Kasumi-1 (cell line): ENCODE results near the gene SLC12A7.
"Not testable (repeated sequence)": the region's sequence is repeated elsewhere in the genome, so short reads cannot be mapped to it uniquely, and the experiment has no call there.

Experiments used
- DNase-seq, 2 experiments: peaks; one replicate each; lab custom pipeline; 2025; lab: John Stamatoyannopoulos, UW

The SLC12A7 gene

GRCh38 chr5:1062761-1063568, 48.9 kb downstream of the SLC12A7 start:
- no peak for DNase-seq

GRCh38 chr5:1061916-1062315, 49.9 kb downstream of the SLC12A7 start:
- no peak for DNase-seq

GRCh38 chr5:1061292-1061691, 50.6 kb downstream of the SLC12A7 start:
- not testable (repeated sequence) for DNase-seq

GRCh38 chr5:1060535-1060981, 51.3 kb downstream of the SLC12A7 start:
- no peak for DNase-seq

GRCh38 chr5:1059884-1060263, 52.0 kb downstream of the SLC12A7 start:
- DNase-seq, result no peak

GRCh38 chr5:1058988-1059883, 52.6 kb downstream of the SLC12A7 start:
- DNase-seq, result no peak

GRCh38 chr5:1058083-1058945, 53.5 kb downstream of the SLC12A7 start:
- DNase-seq, result no peak

- DNase-seq, result no peak
These were observed 54.3 kb downstream of the SLC12A7 start for GRCh38 chr5:1057485-1058082.

GRCh38 chr5:1056611-1057484, 55.0 kb downstream of the SLC12A7 start:
- DNase-seq, result no peak

GRCh38 chr5:1055896-1056610, 55.8 kb downstream of the SLC12A7 start:
- DNase-seq, result no peak

- DNase-seq, result no peak
These were observed 56.8 kb downstream of the SLC12A7 start for GRCh38 chr5:1054799-1055775.

- no peak for DNase-seq
These were observed 57.7 kb downstream of the SLC12A7 start for GRCh38 chr5:1054018-1054798.

- no peak for DNase-seq
These were observed 58.4 kb downstream of the SLC12A7 start for GRCh38 chr5:1053391-1054017.

- DNase-seq, result no peak
These were observed 59.0 kb downstream of the SLC12A7 start for GRCh38 chr5:1052641-1053390.

- no peak for DNase-seq
These were observed 59.8 kb downstream of the SLC12A7 start for GRCh38 chr5:1052076-1052475.

GRCh38 chr5:1051366-1051720, 60.5 kb downstream of the SLC12A7 start:
- no peak for DNase-seq
